GM06990 (cell line): ENCODE measurements around the gene PAIP1.
"Not testable (repeated sequence)": the region's sequence is repeated elsewhere in the genome, so short reads cannot be mapped to it uniquely, and the experiment has no call there.

Source experiments
- DNase-seq: peaks from one replicate; pipeline ENCODE4 v3.0.0-alpha.2; 2011; ENCODE audit not compliant: insufficient read length; ENCODE audit errors: extremely low read depth
- H3K27me3 ChIP-seq: replicated peaks from 2 replicates; pipeline ENCODE4 v1.6.0; 2011; ENCODE audit warnings: low read length; ENCODE audit not compliant: control insufficient read depth, insufficient read depth
- H3K36me3 ChIP-seq: 2 replicates; pipeline ENCODE4 v1.5.1; 2011; ENCODE audit warnings: low read length; ENCODE audit not compliant: control insufficient read depth, insufficient read depth
- H3K4me3 ChIP-seq: replicated peaks from 2 replicates; pipeline ENCODE4 v1.5.1; 2011; ENCODE audit warnings: low read depth, mild to moderate bottlenecking, control low read depth, low read length
- TF ChIP-seq, protein P1 (sequence below): IDR thresholded peaks from 2 replicates; pipeline ENCODE4 v1.5.1; 2011; ENCODE audit warnings: low read length, control low read depth, mild to moderate bottlenecking, inconsistent platforms; ENCODE audit not compliant: insufficient read depth, poor library complexity, severe bottlenecking

PAIP1 gene

DNA sequence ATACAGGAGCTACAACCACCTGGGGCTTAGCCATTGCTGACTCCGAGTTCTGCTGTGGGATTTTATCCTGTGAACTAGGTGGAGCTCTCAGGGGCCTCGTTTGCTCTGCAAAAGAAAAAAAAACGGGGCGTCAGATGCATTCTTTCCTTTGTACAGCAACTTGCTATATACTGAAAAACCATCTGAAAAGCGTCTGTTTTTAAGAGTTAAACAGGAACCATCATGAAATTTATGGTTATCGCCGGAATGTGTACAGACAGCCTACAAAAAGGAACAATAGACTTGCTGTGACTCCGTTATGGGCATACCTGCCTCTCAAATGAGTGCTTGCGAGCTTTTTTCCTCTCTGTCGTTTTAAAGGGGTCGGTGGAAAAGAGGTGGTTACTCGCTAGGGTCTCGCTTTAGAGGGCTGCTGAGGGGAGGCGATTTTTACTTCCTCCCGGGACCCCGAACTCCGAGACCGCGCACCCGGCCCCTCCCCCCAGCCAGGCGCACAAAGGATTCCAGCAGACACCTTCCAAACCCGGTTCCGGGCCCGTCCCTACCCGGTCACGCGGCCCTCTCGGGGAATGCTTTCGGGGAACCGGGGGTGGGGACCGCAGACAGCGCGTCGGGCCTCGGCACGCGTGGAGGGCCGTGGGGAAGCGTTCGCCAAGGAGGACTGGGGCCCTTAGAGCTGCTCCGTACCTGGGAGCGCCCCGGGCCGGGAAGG is 826 bp downstream of the PAIP1 start:
- Histone ChIP-seq H3K4me3 (peak overlapping the region; percentile 93), H3K27me3 (no peaks in the 10 kb centered on the region), H3K36me3 (no peaks in the 10 kb centered on the region; the same call in 1 of the 2 replicates)
- DNase-seq = peak; percentile 74
- TF ChIP-seq, protein P1, sequence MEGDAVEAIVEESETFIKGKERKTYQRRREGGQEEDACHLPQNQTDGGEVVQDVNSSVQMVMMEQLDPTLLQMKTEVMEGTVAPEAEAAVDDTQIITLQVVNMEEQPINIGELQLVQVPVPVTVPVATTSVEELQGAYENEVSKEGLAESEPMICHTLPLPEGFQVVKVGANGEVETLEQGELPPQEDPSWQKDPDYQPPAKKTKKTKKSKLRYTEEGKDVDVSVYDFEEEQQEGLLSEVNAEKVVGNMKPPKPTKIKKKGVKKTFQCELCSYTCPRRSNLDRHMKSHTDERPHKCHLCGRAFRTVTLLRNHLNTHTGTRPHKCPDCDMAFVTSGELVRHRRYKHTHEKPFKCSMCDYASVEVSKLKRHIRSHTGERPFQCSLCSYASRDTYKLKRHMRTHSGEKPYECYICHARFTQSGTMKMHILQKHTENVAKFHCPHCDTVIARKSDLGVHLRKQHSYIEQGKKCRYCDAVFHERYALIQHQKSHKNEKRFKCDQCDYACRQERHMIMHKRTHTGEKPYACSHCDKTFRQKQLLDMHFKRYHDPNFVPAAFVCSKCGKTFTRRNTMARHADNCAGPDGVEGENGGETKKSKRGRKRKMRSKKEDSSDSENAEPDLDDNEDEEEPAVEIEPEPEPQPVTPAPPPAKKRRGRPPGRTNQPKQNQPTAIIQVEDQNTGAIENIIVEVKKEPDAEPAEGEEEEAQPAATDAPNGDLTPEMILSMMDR = peak; percentile 8

DNA sequence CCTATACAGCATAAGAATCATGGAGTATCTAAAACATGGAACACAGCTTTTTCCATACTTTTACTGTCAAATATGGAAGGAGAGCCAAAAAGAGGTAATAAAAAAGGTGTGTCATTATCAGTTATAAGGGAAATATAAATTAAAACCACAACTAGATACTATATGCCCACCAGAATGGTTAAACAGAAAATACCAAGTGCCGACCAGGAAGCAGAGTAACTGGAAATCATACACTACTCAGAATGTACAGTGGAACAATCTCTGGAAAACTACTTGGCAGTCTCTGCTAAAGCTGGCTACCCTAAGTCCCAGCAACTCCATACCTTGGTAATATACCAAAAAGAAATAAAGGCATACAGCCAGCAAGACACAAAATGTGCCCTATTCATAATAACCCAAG is 2.4 kb downstream of the PAIP1 start:
- H3K36me3 ChIP-seq = no peaks in the 10 kb centered on the region; the same call in 1 of the 2 replicates
- TF ChIP-seq, protein P1 = no peak
- H3K4me3 ChIP-seq = peak overlapping the region; percentile 93
- no peaks in the 10 kb centered on the region for H3K27me3 ChIP-seq
- no peak for DNase-seq

DNA sequence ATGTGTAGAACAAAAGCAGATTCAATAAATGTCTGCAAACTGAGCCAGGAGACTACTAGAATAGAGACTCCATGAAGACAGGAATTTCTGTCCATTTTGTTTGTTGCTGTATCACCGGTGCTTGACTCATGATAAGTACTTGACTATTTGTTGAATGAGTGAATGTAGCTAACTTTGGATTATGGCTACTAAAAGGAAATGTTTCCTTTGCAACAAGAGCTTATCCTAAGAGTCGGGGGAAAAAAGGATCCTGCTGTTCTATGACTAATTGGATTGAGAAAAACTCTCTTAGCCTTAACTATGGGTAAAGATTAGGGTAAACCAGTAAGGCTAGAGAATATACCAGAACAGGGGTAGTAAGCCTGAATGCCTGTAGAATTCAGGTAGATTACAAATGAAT is 3.5 kb downstream of the PAIP1 start:
- no peak overlapping the region for H3K4me3 ChIP-seq
- H3K36me3 ChIP-seq = no peaks in the 10 kb centered on the region; the same call in 1 of the 2 replicates

DNA sequence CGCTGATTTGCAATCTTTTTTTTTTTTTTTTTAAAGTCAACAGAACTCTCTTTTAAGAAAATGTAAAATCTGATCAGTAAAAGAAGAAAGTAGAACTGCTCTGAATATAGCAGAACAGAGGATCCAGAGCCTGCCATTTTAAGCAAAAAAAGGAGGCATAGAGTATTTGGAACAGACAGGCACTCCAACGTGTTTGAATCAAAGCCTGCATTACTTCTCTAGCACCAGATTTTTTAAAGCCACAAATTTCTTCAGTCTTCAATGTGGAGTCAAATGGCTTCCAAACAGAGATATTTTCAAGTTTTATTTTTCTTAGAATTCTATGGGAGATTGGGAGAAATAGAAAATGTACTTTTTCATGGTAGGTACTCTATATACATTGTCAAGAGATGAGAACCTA is 5.1 kb downstream of the PAIP1 start:
- DNase-seq = no peak
- no peaks in the 10 kb centered on the region for H3K27me3 ChIP-seq
- peaks cover 2% of the 10 kb centered on the region; the same call in 1 of the 2 replicates for H3K36me3 ChIP-seq
- no peak overlapping the region for H3K4me3 ChIP-seq
- TF ChIP-seq, protein P1 = no peak

More for the DNA sequence above, 3.5 kb downstream of the PAIP1 start:
- no peak for DNase-seq
- TF ChIP-seq, protein P1 = no peak
- no peaks in the 10 kb centered on the region for H3K27me3 ChIP-seq

DNA sequence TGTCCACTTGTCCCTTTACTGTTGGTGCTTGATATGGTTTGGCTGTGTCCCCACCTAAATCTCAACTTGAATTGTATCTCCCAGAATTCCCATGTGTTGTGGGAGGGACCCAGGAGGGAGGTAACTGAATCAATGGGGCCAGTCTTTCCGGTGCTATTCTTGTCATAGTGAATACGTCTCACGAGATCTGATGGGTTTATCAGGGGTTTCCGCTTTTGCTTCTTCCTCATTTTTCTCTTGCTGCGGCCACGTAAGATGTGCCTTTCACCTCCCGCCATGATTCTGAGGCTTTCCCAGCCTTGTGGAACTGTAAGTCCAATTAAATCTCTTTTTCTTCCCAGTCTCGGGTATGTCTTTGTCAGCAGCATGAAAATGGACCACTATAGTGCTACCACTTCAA is 7.6 kb downstream of the PAIP1 start:
- H3K4me3 ChIP-seq, DNase-seq, H3K27me3 ChIP-seq: not testable (repeated sequence)
- peaks cover 10% of the 10 kb centered on the region for H3K36me3 ChIP-seq

DNA sequence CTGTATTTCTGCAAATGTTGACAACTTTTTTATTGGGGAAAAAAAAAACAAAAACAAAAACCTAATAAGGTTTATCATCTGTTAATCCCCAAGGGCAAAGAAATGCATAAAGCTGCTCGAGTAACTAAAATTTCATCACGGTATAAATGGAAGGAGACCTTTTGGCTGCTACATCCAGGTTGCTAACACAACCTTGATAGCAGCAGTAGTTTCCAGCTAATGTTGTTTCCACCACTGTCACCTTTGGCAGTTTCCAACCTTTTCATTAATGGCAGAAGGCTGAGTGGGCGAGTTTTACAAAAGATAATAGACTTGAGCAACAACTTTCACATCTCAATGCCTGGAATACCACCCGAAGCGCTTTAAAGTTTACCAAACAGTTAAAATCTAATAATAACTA is 8.5 kb downstream of the PAIP1 start:
- DNase-seq = no peak
- Histone ChIP-seq H3K36me3 (peaks cover 12% of the 10 kb centered on the region), H3K27me3 (no peaks in the 10 kb centered on the region), H3K4me3 (no peak overlapping the region)
- TF ChIP-seq, protein P1 = no peak
